GM12875 (cell line): Measurements from ENCODE around the gene FASTKD1.
A peak's percentile ranks its signal among the peaks of the same experiment; 100 is the strongest.

Source experiments
- H3K4me3 ChIP-seq: one replicate; pipeline ENCODE4 v1.5.1; 2011; ENCODE audit warnings: low read depth, low read length, control low read depth
- TF ChIP-seq, protein P1 (sequence below): IDR thresholded peaks from 2 replicates; pipeline ENCODE4 v1.5.1; 2011; ENCODE audit warnings: low read depth, mild to moderate bottlenecking, control low read depth, inconsistent platforms, low read length, moderate library complexity, borderline replicate concordance; ENCODE audit not compliant: insufficient read depth

The FASTKD1 gene

DNA sequence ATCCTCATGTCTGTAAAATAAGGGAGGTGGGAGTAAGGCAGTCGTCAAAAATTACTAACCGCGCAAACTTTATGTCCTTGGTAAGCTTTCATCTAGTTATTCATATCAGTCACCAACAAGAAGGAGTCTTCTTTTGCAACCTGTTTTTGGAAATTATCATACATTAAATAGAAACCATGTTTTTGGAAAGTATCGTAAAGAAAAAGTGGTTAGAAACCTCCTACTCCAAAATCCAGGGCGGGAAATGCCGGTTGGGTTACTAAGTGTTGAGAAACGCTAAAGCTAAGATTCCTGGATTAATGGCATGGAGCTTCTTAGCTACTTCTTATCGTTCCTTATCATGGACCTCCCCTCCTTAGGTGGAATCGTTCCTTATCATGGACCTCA lies 93.6 kb downstream of the FASTKD1 start:
- peak overlapping the region; percentile 70 for H3K4me3 ChIP-seq
- TF ChIP-seq, protein P1, sequence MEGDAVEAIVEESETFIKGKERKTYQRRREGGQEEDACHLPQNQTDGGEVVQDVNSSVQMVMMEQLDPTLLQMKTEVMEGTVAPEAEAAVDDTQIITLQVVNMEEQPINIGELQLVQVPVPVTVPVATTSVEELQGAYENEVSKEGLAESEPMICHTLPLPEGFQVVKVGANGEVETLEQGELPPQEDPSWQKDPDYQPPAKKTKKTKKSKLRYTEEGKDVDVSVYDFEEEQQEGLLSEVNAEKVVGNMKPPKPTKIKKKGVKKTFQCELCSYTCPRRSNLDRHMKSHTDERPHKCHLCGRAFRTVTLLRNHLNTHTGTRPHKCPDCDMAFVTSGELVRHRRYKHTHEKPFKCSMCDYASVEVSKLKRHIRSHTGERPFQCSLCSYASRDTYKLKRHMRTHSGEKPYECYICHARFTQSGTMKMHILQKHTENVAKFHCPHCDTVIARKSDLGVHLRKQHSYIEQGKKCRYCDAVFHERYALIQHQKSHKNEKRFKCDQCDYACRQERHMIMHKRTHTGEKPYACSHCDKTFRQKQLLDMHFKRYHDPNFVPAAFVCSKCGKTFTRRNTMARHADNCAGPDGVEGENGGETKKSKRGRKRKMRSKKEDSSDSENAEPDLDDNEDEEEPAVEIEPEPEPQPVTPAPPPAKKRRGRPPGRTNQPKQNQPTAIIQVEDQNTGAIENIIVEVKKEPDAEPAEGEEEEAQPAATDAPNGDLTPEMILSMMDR, result no peak
